LHCN-M2 (cell line): ENCODE measurements around the gene POC1A. TPM values are rescaled to one million over a fixed set of nuclear protein-coding genes. Genes with fewer than 3 reads are reported as not detected.

ENCODE experiments used
- DNase-seq: peaks from one replicate; pipeline ENCODE4 v3.0.0-alpha.2; 2012; ENCODE audit warnings: low read depth
- total RNA-seq: library from RNA; depleted of rRNA; stranded (reverse); fragments of >200 nt; gene quantifications from 2 replicates; pipeline ENCODE4 v1.2.3, GENCODE V29; 2014

POC1A gene
- total RNA-seq, 1 experiment from 2014 or later: 18.9 TPM

- no peak for DNase-seq
These were observed 67.1 kb downstream of the POC1A start for GRCh38 chr3:52086976-52087663.

- no peak for DNase-seq
These were observed 67.8 kb downstream of the POC1A start for GRCh38 chr3:52086461-52086860.

GRCh38 chr3:52085681-52086282 lies 68.4 kb downstream of the POC1A start:
- DNase-seq: no peak

- DNase-seq: no peak
These were observed 69.1 kb downstream of the POC1A start for GRCh38 chr3:52084954-52085680.

GRCh38 chr3:52084216-52084945 lies 69.8 kb downstream of the POC1A start:
- DNase-seq: no peak

GRCh38 chr3:52083556-52084087 lies 70.6 kb downstream of the POC1A start:
- no peak for DNase-seq

GRCh38 chr3:52082951-52083350 lies 71.3 kb downstream of the POC1A start:
- DNase-seq: no peak

GRCh38 chr3:52080830-52081719 lies 73.1 kb downstream of the POC1A start:
- no peak for DNase-seq

- no peak for DNase-seq
These were observed 74.3 kb downstream of the POC1A start for GRCh38 chr3:52079958-52080357.

- DNase-seq: no peak
These were observed 75.3 kb downstream of the POC1A start for GRCh38 chr3:52078781-52079560.

GRCh38 chr3:52077925-52078324 lies 76.3 kb downstream of the POC1A start:
- no peak for DNase-seq

GRCh38 chr3:52076896-52077780 lies 77.1 kb downstream of the POC1A start:
- no peak for DNase-seq

- no peak for DNase-seq
These were observed 80.7 kb downstream of the POC1A start for GRCh38 chr3:52073490-52073889.

- DNase-seq: no peak
These were observed 81.8 kb downstream of the POC1A start for GRCh38 chr3:52072471-52072870.

GRCh38 chr3:52072020-52072419 lies 82.2 kb downstream of the POC1A start:
- no peak for DNase-seq

GRCh38 chr3:52070724-52071621 lies 83.2 kb downstream of the POC1A start:
- DNase-seq: no peak

- no peak for DNase-seq
These were observed 84.4 kb downstream of the POC1A start for GRCh38 chr3:52069855-52070254.

- DNase-seq: no peak
These were observed 85.1 kb downstream of the POC1A start for GRCh38 chr3:52069135-52069534.
